A549 (cell line): ENCODE measurements around the gene AK3.

Experiments
- BHLHE40 ChIP-seq: IDR thresholded peaks from 2 replicates; pipeline ENCODE4 v1.6.1; 2012; ENCODE audit warnings: low read depth, low read length, inconsistent platforms
- CHD2 ChIP-seq: fragments of 150-350 bp; IDR thresholded peaks from 2 replicates; pipeline ENCODE4 v1.6.1; 2014; ENCODE audit warnings: low read length; ENCODE audit not compliant: partially characterized antibody
- CHD4 ChIP-seq: fragments of 200-600 bp; sonication (generic); IDR thresholded peaks from 2 replicates; pipeline ENCODE4 v1.6.1; 2016; ENCODE audit warnings: antibody characterized with exemption, mild to moderate bottlenecking, borderline replicate concordance
- CTCF ChIP-seq: fragments of >200 bp; sonication (Bioruptor Twin); formaldehyde crosslinking; IDR thresholded peaks from 3 replicates; pipeline ENCODE4 v1.5.1; 2016
- E2F6 ChIP-seq: IDR thresholded peaks from 2 replicates; pipeline ENCODE4 v1.6.1; 2012; ENCODE audit warnings: low read depth, borderline replicate concordance
- EP300 ChIP-seq, 2 experiments: fragments of >200 bp; sonication (Bioruptor Twin); formaldehyde crosslinking; IDR thresholded peaks; 2 replicates in 1 of 2; 3 replicates in 1 of 2; pipeline ENCODE4 v1.6.1; 2016 to 2017
- KDM5A ChIP-seq: fragments of 200-600 bp; sonication (generic); IDR thresholded peaks from 2 replicates; pipeline ENCODE4 v1.6.1; 2016; ENCODE audit warnings: antibody characterized with exemption, mild to moderate bottlenecking
- MAFK ChIP-seq: fragments of 450-650 bp; IDR thresholded peaks from 2 replicates; pipeline ENCODE4 v1.6.1; 2014; ENCODE audit not compliant: partially characterized antibody
- PBX3 ChIP-seq: IDR thresholded peaks from 2 replicates; pipeline ENCODE4 v1.6.1; 2012
- POLR2A ChIP-seq: IDR thresholded peaks from 2 replicates; pipeline ENCODE4 v1.6.1; 2012; ENCODE audit warnings: mild to moderate bottlenecking, low read length
- RCOR1 ChIP-seq: fragments of 150-350 bp; IDR thresholded peaks from 2 replicates; pipeline ENCODE4 v1.6.1; 2014; ENCODE audit warnings: antibody characterized with exemption, low read length, low read depth
- REST ChIP-seq: fragments of 200-600 bp; sonication (generic); IDR thresholded peaks from 2 replicates; pipeline ENCODE4 v1.6.1; 2016; ENCODE audit warnings: antibody characterized with exemption, mild to moderate bottlenecking, moderate library complexity
- TP53 ChIP-seq: fragments of 250-450 bp; sonication (Bioruptor Pico); IDR thresholded peaks from 2 replicates; pipeline ENCODE4 v1.5.0; 2021; ENCODE audit warnings: mild to moderate bottlenecking, moderate library complexity

GRCh38 chr9:4762886-4763541 lies 22.0 kb upstream of the AK3 start:
- TF ChIP-seq CTCF (no peak), EP300 (IDR thresholded peaks at IDR 0.05) (no peak), BHLHE40 (no peak), REST (no peak), CHD2 (no peak), POLR2A (no peak), E2F6 (no peak), PBX3 (no peak), KDM5A (no peak), TP53 (no peak), CHD4 (no peak), RCOR1 (no peak), MAFK (no peak)
